Uterus (tissue), 4 donors: ENCODE results near the gene ADGRL2. TPM values are rescaled to one million over a fixed set of nuclear protein-coding genes. Genes with fewer than 3 reads are reported as not detected.

ENCODE experiments used
- DNase-seq, 2 donors: peaks; one replicate each; pipeline ENCODE4 v3.0.0-alpha.2; 2019 to 2020
- H3K27ac ChIP-seq, 2 donors: fragments of 200-600 bp; sonication (generic); 1 replicate in 1 of 2; 2 replicates in 1 of 2; pipeline ENCODE4 v1.5.1; 2016 to 2018
- H3K27me3 ChIP-seq, 2 donors: fragments of 200-600 bp; sonication (generic); one replicate each; pipeline ENCODE4 v1.5.1; 2018 to 2019; ENCODE audit warnings: control low read depth in 1 of 2
- H3K36me3 ChIP-seq, 2 donors: fragments of 200-600 bp; sonication (generic); one replicate each; pipeline ENCODE4 v1.5.1; 2019; ENCODE audit warnings: control low read depth in 1 of 2
- H3K4me1 ChIP-seq, 2 donors: fragments of 200-600 bp; sonication (generic); one replicate each; pipeline ENCODE4 v1.5.1; 2018 to 2019; ENCODE audit warnings: control low read depth in 1 of 2
- H3K4me3 ChIP-seq, 2 donors: fragments of 200-600 bp; sonication (generic); 1 replicate in 1 of 2; 2 replicates in 1 of 2; pipeline ENCODE4 v1.5.1; 2018 to 2019; ENCODE audit warnings: mild to moderate bottlenecking in 1 of 2
- H3K9me3 ChIP-seq, 2 donors: fragments of 200-600 bp; sonication (generic); one replicate each; pipeline ENCODE4 v1.5.1; 2019; ENCODE audit warnings: control low read depth in 1 of 2
- POLR2A ChIP-seq, 2 donors: fragments of 450-650 bp; IDR thresholded peaks; one replicate each; pipeline ENCODE4 v1.6.1; 2016; ENCODE audit warnings: antibody characterized with exemption in 2 of 2, mild to moderate bottlenecking in 1 of 2, moderate library complexity in 1 of 2
- intact Hi-C: fragments of 100-400 bp; cut with DNase I; formaldehyde crosslinking; loops from one replicate; pipeline ENCODE4 v1.15.1; 2023; ENCODE audit warnings: low total_unique reads
- total RNA-seq, 4 donors: library from RNA; depleted of rRNA in 3 of 4; stranded (reverse); fragments of >200 nt in 3 of 4; gene quantifications; one replicate each; pipeline versions ENCODE4 v1.1.0 to v1.2.4, GENCODE V29; 2014 to 2023
- TF ChIP-seq, protein P1 (sequence below), 4 experiments: fragments of 200-600 bp in 2 of 4; fragments of 450-650 bp in 2 of 4; sonication (generic) in 2 of 4; IDR thresholded peaks; one replicate each; pipeline ENCODE4 v1.5.1; 2016 to 2019; ENCODE audit warnings: antibody characterized with exemption in 4 of 4, mild to moderate bottlenecking in 2 of 4, moderate library complexity in 1 of 4
- donor health status: DM: yes; HTN: yes; CAD: no.

ADGRL2 gene
- total RNA-seq, 4 donors from 2014 or later: 29.1 to 200 (median 50.7) TPM

GRCh38 chr1:81844477-81844876 lies 43.7 kb downstream of the ADGRL2 start:
- Histone ChIP-seq H3K27ac (no peak overlapping the region), H3K4me3 (no peak overlapping the region), H3K36me3 (no peaks in the 10 kb centered on the region), H3K4me1 (no peaks in the 10 kb centered on the region), H3K9me3 (no peaks in the 10 kb centered on the region), H3K27me3 (no peaks in the 10 kb centered on the region)
- intact Hi-C loops: no loop called here
- no peak for TF ChIP-seq POLR2A (IDR thresholded peaks at IDR 0.05)
- TF ChIP-seq, protein P1, sequence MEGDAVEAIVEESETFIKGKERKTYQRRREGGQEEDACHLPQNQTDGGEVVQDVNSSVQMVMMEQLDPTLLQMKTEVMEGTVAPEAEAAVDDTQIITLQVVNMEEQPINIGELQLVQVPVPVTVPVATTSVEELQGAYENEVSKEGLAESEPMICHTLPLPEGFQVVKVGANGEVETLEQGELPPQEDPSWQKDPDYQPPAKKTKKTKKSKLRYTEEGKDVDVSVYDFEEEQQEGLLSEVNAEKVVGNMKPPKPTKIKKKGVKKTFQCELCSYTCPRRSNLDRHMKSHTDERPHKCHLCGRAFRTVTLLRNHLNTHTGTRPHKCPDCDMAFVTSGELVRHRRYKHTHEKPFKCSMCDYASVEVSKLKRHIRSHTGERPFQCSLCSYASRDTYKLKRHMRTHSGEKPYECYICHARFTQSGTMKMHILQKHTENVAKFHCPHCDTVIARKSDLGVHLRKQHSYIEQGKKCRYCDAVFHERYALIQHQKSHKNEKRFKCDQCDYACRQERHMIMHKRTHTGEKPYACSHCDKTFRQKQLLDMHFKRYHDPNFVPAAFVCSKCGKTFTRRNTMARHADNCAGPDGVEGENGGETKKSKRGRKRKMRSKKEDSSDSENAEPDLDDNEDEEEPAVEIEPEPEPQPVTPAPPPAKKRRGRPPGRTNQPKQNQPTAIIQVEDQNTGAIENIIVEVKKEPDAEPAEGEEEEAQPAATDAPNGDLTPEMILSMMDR (IDR thresholded peaks at IDR 0.05): no peak
- DNase-seq: no peak

GRCh38 chr1:81846630-81847029 lies 45.9 kb downstream of the ADGRL2 start:
- DNase-seq: no peak
- Histone ChIP-seq H3K27ac (no peak overlapping the region), H3K4me3 (no peak overlapping the region), H3K36me3 (no peaks in the 10 kb centered on the region), H3K27me3 (no peaks in the 10 kb centered on the region), H3K9me3 (no peaks in the 10 kb centered on the region), H3K4me1 (no peaks in the 10 kb centered on the region)
- intact Hi-C loops: no loop called here
- TF ChIP-seq POLR2A (IDR thresholded peaks at IDR 0.05): no peak

DNA sequence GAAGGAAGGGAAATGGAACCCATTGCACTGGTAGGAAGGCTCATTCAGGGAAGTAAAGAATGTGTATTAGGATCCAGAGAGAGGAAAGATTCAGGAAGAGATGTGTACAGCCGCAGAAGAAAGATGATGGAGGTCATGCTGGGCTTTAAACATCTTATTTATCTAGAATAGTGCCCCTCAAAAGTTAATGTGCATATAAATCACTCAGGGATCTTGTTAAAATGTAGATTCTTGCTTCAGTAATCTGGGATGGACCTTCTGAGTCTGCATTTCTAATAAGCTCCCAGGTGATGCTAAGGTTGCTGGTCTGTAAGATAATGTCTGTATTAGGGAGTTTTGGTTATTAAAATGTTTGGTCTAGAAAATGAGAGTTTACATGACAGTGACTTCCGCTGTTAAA lies 46.3 kb downstream of the ADGRL2 start:
- DNase-seq: no peak
- no peaks in the 10 kb centered on the region for H3K36me3 ChIP-seq
- H3K9me3 ChIP-seq: no peaks in the 10 kb centered on the region
- no peak overlapping the region for H3K4me3 ChIP-seq
- TF ChIP-seq, protein P1 (IDR thresholded peaks at IDR 0.05): no peak
- TF ChIP-seq POLR2A (IDR thresholded peaks at IDR 0.05): no peak
- H3K4me1 ChIP-seq: no peaks in the 10 kb centered on the region
- intact Hi-C loops: no loop called here
- H3K27me3 ChIP-seq: no peaks in the 10 kb centered on the region
- no peak overlapping the region for H3K27ac ChIP-seq

GRCh38 chr1:81848880-81849682 lies 48.3 kb downstream of the ADGRL2 start:
- Histone ChIP-seq H3K36me3 (no peaks in the 10 kb centered on the region), H3K27me3 (no peaks in the 10 kb centered on the region), H3K9me3 (no peaks in the 10 kb centered on the region), H3K27ac (no peak overlapping the region), H3K4me1 (no peaks in the 10 kb centered on the region), H3K4me3 (no peak overlapping the region)
- TF ChIP-seq POLR2A (IDR thresholded peaks at IDR 0.05): no peak
- TF ChIP-seq, protein P1 (IDR thresholded peaks at IDR 0.05): no peak
- DNase-seq: no peak
- intact Hi-C loops: no loop called here

DNA sequence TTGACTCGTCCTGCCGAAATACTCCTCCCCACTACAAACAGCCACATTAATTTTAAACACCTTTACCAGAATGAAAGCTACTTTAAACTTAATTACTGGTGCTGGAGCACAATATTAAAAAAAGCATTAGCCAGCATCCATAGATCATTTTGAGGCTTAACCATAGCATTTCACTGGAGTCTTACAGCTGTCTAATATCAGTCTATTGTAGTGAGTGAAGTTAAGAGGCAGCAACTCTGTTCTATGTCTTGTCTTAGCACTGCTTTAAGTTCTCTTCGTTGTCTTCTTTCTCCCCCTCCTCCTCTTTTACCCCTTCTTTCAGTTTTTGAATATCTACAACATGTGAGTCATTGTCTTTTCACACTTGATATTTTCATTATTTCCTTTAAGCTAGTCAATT lies 49.3 kb downstream of the ADGRL2 start:
- Histone ChIP-seq H3K27ac (no peak overlapping the region), H3K9me3 (no peaks in the 10 kb centered on the region), H3K27me3 (no peaks in the 10 kb centered on the region), H3K36me3 (no peaks in the 10 kb centered on the region), H3K4me1 (no peaks in the 10 kb centered on the region), H3K4me3 (no peak overlapping the region)
- TF ChIP-seq POLR2A (IDR thresholded peaks at IDR 0.05): no peak
- TF ChIP-seq, protein P1 (IDR thresholded peaks at IDR 0.05): no peak
- intact Hi-C loops: no loop called here
- DNase-seq: no peak
